PC-3 (cell line): ENCODE results near the gene KIF6.

Source experiments
- CTCF ChIP-seq: fragments of 300-600 bp; sonication (generic); conservative IDR thresholded peaks from 2 replicates; pipeline ENCODE4 v1.5.1; 2017; ENCODE audit warnings: antibody characterized with exemption, low read depth, mild to moderate bottlenecking, low read length
- EZH2 ChIP-seq: fragments of 300-600 bp; sonication (generic); IDR thresholded peaks from one replicate; pipeline ENCODE4 v1.6.1; 2017; ENCODE audit warnings: antibody characterized with exemption, mild to moderate bottlenecking, low read length; ENCODE audit not compliant: unreplicated experiment
- EZH2phosphoT487 ChIP-seq: fragments of 300-600 bp; sonication (generic); IDR thresholded peaks from 2 replicates; pipeline ENCODE4 v1.6.1; 2018; ENCODE audit warnings: mild to moderate bottlenecking, antibody characterized with exemption, low read length, borderline replicate concordance

DNA sequence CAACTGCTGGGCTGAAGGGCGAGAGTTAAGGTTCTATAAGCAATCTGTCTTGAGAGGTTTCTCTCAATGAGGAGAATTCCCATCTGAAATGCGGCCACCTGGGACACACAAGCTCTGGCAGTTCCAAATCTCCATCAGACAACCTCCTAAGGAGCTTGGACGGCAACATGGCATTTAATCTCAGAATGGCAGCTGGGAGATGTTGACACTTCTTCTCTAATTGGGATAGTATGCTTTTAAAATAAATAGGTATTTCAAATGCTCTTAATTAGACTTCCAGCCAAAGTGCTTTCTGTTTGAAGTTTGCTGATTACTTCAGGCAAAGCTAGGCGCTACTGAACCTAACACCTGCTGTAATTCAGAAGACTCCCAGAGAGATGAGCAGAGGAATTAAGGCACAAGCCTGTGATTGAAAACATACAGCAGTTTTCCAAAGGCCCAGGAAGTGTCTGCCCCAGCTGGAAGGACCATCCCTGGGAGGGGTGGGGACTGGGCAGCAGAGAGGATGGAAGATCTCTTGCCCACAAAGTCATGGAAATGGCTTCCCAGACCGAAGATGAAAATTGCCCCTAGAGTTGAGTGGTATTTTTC lies 343.6 kb downstream of the KIF6 start:
- TF ChIP-seq CTCF (no peak), EZH2 (no peak), EZH2phosphoT487 (no peak)
